Lower leg skin (tissue), 3 donors: ENCODE measurements around the gene ENO2.

Experiments used
- POLR2A ChIP-seq, 2 donors: fragments of 450-650 bp; IDR thresholded peaks; one replicate each; pipeline ENCODE4 v1.6.1; 2016 to 2017; ENCODE audit warnings: antibody characterized with exemption in 2 of 2, mild to moderate bottlenecking in 1 of 2, moderate library complexity in 1 of 2
- TF ChIP-seq, protein P1 (sequence below), 3 donors: fragments of 450-650 bp; IDR thresholded peaks; one replicate each; pipeline ENCODE4 v1.5.1; 2016; ENCODE audit warnings: antibody characterized with exemption in 3 of 3, mild to moderate bottlenecking in 3 of 3, moderate library complexity in 2 of 3

DNA sequence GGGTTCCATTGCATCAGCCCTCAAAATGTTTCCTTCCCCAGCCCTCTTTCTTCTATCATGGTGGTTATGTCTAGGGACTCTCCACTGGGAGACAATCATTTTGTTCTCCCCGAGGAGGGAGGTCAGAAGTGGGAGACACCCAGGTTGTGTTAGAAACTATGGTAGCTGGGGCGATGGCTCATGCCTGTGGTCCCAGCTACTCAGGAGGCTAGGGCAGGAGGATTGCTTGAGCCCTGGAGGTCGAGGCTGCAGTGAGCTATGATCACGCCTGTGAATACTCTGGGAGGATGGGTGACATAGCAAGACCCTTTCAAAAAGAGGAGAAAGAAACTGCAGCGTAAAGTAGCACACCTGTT lies 22.8 kb upstream of the ENO2 start:
- TF ChIP-seq, protein P1, sequence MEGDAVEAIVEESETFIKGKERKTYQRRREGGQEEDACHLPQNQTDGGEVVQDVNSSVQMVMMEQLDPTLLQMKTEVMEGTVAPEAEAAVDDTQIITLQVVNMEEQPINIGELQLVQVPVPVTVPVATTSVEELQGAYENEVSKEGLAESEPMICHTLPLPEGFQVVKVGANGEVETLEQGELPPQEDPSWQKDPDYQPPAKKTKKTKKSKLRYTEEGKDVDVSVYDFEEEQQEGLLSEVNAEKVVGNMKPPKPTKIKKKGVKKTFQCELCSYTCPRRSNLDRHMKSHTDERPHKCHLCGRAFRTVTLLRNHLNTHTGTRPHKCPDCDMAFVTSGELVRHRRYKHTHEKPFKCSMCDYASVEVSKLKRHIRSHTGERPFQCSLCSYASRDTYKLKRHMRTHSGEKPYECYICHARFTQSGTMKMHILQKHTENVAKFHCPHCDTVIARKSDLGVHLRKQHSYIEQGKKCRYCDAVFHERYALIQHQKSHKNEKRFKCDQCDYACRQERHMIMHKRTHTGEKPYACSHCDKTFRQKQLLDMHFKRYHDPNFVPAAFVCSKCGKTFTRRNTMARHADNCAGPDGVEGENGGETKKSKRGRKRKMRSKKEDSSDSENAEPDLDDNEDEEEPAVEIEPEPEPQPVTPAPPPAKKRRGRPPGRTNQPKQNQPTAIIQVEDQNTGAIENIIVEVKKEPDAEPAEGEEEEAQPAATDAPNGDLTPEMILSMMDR (IDR thresholded peaks at IDR 0.05) = no peak
- TF ChIP-seq POLR2A (IDR thresholded peaks at IDR 0.05) = no peak
